ENCODE data around the gene INSRR. TPM values are rescaled to one million over a fixed set of nuclear protein-coding genes. Genes with fewer than 3 reads are reported as not detected.

The INSRR gene
- total and polyA plus RNA-seq, 2 of the 8 experiments (the other 6 are each of a cell fraction or from before 2014, with no cell fraction given), result 0.02 TPM; not detected in 1

DNA sequence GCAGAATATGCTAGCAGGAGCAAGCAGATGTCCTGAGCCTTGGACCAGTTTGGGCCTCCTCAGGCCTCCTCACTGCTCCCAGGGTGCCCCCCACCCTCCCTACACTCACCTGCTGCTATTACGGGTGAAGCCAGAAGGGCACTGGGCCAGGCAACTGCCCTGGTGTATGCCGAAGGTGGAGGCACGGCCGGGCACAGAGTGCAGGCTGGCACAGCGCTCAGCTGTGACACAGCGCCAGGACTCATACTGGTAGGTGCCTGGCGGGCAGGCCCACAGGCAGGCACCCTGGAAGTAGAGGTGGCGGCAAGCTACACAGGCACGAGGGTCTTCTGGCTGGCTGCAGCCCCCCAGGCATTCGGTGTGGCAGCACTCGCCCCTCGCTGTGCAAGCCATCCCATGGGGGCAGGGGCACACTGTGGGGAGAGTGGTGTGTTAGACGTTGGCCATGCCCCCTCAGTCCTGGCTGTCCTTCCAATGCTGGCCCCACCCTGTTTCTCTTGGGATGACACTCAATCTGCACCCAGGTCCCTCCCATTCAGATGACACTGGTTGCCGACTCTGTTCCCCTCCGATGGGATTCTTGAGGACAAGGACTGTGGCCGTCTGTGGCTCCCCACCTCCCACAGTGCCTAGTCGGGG lies 7.0 kb downstream of the INSRR start (continued):
- TF ChIP-seq, protein P1, sequence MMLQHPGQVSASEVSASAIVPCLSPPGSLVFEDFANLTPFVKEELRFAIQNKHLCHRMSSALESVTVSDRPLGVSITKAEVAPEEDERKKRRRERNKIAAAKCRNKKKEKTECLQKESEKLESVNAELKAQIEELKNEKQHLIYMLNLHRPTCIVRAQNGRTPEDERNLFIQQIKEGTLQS (IDR thresholded peaks at IDR 0.05; ENCODE audit: insufficient read depth, low read depth, low read length), result no peak
